ENCODE data around the gene PCBP2. TPM values are rescaled to one million over a fixed set of nuclear protein-coding genes. Genes with fewer than 3 reads are reported as not detected.
A peak's percentile ranks its signal among the peaks of the same experiment; 100 is the strongest.

Gene PCBP2
- total RNA-seq, 1 donor from 2014 or later, result 1,058 TPM

DNA sequence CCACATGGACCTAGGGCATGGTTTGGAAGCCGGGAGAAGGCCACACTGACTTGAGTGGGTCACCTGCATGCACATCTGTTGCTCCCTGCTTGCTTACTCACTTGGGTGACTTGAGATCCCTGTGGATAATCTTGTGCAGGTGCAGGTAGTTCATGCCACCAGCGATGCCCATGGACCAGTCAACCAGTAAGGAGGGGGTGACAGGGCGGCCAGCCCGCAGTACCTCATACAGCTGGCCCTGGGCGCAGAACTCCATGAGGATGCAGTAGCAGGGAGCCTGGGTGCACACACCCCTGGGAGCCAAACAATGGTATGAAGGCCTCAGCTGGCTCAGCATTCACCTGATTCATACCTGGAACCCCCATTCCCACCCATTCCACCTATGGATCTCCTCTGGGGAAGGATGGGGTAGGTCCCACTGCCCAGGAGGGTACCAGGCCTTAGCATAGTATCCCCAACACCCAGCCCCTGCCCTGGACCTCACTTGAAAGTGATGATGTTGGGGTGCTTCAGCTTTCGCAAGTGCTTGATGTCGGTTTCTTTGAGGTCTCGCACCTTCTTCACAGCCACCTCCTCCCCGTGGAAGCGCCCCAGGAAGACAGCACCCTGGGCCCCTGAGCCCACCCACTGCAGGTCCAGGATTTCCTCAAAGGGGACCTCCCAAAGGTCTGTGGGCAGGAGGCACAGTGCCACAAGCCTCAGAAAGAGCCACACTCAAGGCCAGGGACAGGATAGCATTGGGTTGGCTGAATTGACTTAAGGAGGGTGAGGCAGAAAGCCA is 34.2 kb downstream of the PCBP2 start:
- H3K27ac Mint-ChIP-seq, result peak overlapping the region; percentile 25
- peaks cover 3% of the 10 kb centered on the region for H3K4me1 Mint-ChIP-seq
- no peaks in the 10 kb centered on the region for H3K9me3 Mint-ChIP-seq
- no peaks in the 10 kb centered on the region for H3K27me3 Mint-ChIP-seq (ENCODE audit: low read depth)
- TF ChIP-seq, protein P1, sequence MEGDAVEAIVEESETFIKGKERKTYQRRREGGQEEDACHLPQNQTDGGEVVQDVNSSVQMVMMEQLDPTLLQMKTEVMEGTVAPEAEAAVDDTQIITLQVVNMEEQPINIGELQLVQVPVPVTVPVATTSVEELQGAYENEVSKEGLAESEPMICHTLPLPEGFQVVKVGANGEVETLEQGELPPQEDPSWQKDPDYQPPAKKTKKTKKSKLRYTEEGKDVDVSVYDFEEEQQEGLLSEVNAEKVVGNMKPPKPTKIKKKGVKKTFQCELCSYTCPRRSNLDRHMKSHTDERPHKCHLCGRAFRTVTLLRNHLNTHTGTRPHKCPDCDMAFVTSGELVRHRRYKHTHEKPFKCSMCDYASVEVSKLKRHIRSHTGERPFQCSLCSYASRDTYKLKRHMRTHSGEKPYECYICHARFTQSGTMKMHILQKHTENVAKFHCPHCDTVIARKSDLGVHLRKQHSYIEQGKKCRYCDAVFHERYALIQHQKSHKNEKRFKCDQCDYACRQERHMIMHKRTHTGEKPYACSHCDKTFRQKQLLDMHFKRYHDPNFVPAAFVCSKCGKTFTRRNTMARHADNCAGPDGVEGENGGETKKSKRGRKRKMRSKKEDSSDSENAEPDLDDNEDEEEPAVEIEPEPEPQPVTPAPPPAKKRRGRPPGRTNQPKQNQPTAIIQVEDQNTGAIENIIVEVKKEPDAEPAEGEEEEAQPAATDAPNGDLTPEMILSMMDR (IDR thresholded peaks at IDR 0.05; ENCODE audit: unreplicated experiment), result no peak
- H3K36me3 Mint-ChIP-seq, result peaks cover 9% of the 10 kb centered on the region
- H3K4me3 Mint-ChIP-seq, result no peak overlapping the region
- DNase-seq (ENCODE audit: low spot score in 2 of 2, unreplicated experiment in 2 of 2), result no peak

DNA sequence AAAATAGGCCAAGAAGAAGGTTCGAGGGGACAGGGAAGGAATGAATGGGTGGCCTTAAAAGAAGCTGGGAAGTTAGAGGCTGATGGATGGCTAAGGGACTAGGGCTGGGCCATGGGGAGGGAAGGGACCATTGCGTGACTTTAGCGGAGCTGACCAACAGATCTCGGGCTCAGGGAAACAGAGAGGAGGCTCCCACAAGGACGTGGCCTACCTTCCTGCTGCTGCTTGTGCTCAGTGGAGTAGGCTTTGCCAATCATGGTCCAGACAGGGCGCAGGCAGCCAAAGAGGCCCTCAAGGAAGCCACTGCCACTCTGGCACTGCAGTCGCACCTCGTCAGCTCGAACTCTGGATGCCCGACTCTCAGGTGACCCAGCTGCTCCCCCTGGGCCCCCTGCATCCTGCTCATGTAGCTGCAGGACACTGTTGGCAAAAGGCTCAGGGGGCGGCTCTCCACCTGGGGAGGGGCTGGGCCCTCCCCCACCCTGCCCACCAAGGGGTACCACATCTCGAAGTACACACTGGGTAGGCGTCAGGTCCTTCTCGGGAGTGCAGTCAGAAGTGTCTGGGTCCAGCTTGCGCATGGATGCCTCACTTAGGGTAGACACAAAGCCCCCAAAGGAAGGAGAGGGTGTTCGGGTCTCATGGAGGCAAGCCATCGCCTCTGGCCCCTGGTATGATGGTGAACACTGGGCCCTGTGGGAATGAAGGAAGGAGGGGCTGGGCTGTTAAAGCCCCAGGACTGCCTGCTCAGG is 35.0 kb downstream of the PCBP2 start:
- no peaks in the 10 kb centered on the region for H3K9me3 Mint-ChIP-seq
- peak overlapping the region; percentile 25 for H3K27ac Mint-ChIP-seq
- peaks cover 3% of the 10 kb centered on the region for H3K4me1 Mint-ChIP-seq
- H3K27me3 Mint-ChIP-seq (ENCODE audit: low read depth), result no peaks in the 10 kb centered on the region
- peaks cover 9% of the 10 kb centered on the region for H3K36me3 Mint-ChIP-seq
- no peak for DNase-seq (ENCODE audit: low spot score in 2 of 2, unreplicated experiment in 2 of 2)
- H3K4me3 Mint-ChIP-seq, result no peak overlapping the region
- TF ChIP-seq, protein P1 (IDR thresholded peaks at IDR 0.05; ENCODE audit: unreplicated experiment), result no peak

DNA sequence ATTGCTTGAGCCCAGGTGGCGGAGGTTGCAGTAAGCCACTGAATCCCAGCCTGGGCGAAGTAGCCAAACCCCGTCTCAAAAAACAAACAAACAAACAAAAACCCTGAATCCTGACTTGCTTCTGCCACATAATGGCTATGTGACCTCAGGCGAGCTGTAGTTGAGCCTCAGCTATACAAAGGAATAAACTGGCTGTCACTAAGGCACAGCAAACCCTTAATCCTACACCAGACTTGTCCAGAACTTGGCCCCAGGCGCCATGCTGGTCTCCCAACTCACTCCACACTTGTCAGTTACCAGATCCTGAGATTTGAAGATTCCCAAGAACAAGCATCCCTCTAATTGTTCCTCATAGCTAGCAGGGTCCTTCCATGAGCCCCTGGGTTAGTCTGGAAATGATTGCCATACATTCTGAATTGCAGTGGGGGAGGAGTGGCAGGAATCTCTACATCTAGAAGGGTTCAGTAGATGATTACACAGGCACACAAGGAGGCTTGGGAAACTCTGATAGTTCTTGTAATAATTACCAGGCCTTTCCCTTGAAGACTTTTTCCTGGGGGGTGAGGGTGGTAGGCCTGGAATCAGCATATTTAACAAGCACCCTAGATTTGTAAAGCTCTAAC is 37.5 kb downstream of the PCBP2 start:
- peak overlapping the region; percentile 19 for H3K27ac Mint-ChIP-seq
- TF ChIP-seq, protein P1 (IDR thresholded peaks at IDR 0.05; ENCODE audit: unreplicated experiment), result no peak
- no peak overlapping the region for H3K4me3 Mint-ChIP-seq

GRCh38 chr12:53492188-53492587 is 40.3 kb downstream of the PCBP2 start:
- Mint-ChIP-seq H3K36me3 (no peaks in the 10 kb centered on the region), H3K27ac (peak overlapping the region; percentile 99), H3K4me3 (peak overlapping the region; percentile 88), H3K9me3 (no peaks in the 10 kb centered on the region), H3K27me3 (ENCODE audit: low read depth) (no peaks in the 10 kb centered on the region), H3K4me1 (peaks cover 36% of the 10 kb centered on the region)
- DNase-seq (ENCODE audit: low spot score in 2 of 2, unreplicated experiment in 2 of 2), result no peak
- TF ChIP-seq, protein P1 (IDR thresholded peaks at IDR 0.05; ENCODE audit: unreplicated experiment), result no peak

More for the DNA sequence above, 37.5 kb downstream of the PCBP2 start:
- H3K27me3 Mint-ChIP-seq (ENCODE audit: low read depth), result no peaks in the 10 kb centered on the region
- H3K36me3 Mint-ChIP-seq, result peaks cover 7% of the 10 kb centered on the region
- H3K4me1 Mint-ChIP-seq, result peaks cover 19% of the 10 kb centered on the region
- H3K9me3 Mint-ChIP-seq, result no peaks in the 10 kb centered on the region
- DNase-seq (ENCODE audit: low spot score in 2 of 2, unreplicated experiment in 2 of 2), result no peak

GRCh38 chr12:53492830-53493609 is 41.1 kb downstream of the PCBP2 start:
- H3K27me3 Mint-ChIP-seq (ENCODE audit: low read depth), result no peaks in the 10 kb centered on the region

More at GRCh38 chr12:53492830-53493609, 41.1 kb downstream of the PCBP2 start:
- Mint-ChIP-seq H3K27ac (peak overlapping the region; percentile 99), H3K4me1 (peaks cover 36% of the 10 kb centered on the region), H3K9me3 (no peaks in the 10 kb centered on the region), H3K4me3 (peak overlapping the region; percentile 88), H3K36me3 (no peaks in the 10 kb centered on the region)
- TF ChIP-seq, protein P1 (IDR thresholded peaks at IDR 0.05; ENCODE audit: unreplicated experiment), result no peak
- DNase-seq (ENCODE audit: low spot score in 2 of 2, unreplicated experiment in 2 of 2), result peak; percentile 91 to 95
